Upper lobe of left lung (tissue), 6 donors: ENCODE results near the gene CCNI. TPM values are rescaled to one million over a fixed set of nuclear protein-coding genes. Genes with fewer than 3 reads are reported as not detected.
"Not testable (repeated sequence)": the region's sequence is repeated elsewhere in the genome, so short reads cannot be mapped to it uniquely, and the experiment has no call there.

Experiments
- ATAC-seq, 2 donors: fragments of 200-7000 bp; cut with Tn5 transposase; one replicate each; pipeline ENCODE4 v1.9.1; 2022; ENCODE audit warnings: mild to moderate bottlenecking in 2 of 2, moderate library complexity in 2 of 2; ENCODE audit not compliant: low FRiP score in 2 of 2
- DNase-seq, 2 donors: peaks; one replicate each; pipeline ENCODE4 v3.0.0-alpha.2; 2019 to 2020
- H3K27ac ChIP-seq, 4 donors: fragments of 200-600 bp; sonication (generic); one replicate each; pipeline ENCODE4 v1.5.1; 2016 to 2019
- H3K27me3 ChIP-seq, 4 donors: fragments of 200-600 bp; sonication (generic); one replicate each; pipeline ENCODE4 v1.5.1; 2017 to 2019
- H3K36me3 ChIP-seq, 4 donors: fragments of 200-600 bp; sonication (generic); one replicate each; pipeline ENCODE4 v1.5.1; 2016 to 2019
- H3K4me1 ChIP-seq, 4 donors: fragments of 200-600 bp; sonication (generic); one replicate each; pipeline ENCODE4 v1.5.1; 2018 to 2019
- H3K4me3 ChIP-seq, 4 donors: fragments of 200-600 bp; sonication (generic); one replicate each; pipeline ENCODE4 v1.5.1; 2017 to 2019; ENCODE audit warnings: mild to moderate bottlenecking in 2 of 4, moderate library complexity in 1 of 4
- H3K9me3 ChIP-seq, 4 donors: fragments of 200-600 bp; sonication (generic); one replicate each; pipeline ENCODE4 v1.5.1; 2018 to 2019
- EP300 ChIP-seq, 4 donors: sonication (generic); formaldehyde crosslinking; IDR thresholded peaks; one replicate each; pipeline ENCODE4 v1.5.1; 2017; ENCODE audit warnings: antibody characterized with exemption in 4 of 4, control low read depth in 2 of 4
- POLR2A ChIP-seq, 4 donors: fragments of 450-650 bp; IDR thresholded peaks; one replicate each; pipeline ENCODE4 v1.5.1; 2016 to 2017; ENCODE audit warnings: antibody characterized with exemption in 4 of 4, mild to moderate bottlenecking in 2 of 4
- POLR2AphosphoS5 ChIP-seq, 2 donors: sonication (generic); formaldehyde crosslinking; IDR thresholded peaks; one replicate each; pipeline ENCODE4 v1.5.1; 2017; ENCODE audit warnings: antibody characterized with exemption in 2 of 2
- WGBS, 2 donors: methylation state at CpG; one replicate each; pipeline ENCODE4 v1.1.5; 2017 to 2018; 5-methylcytosine and 5-hydroxymethylcytosine counted together
- total RNA-seq, 6 donors: library from RNA; depleted of rRNA in 4 of 6; stranded (reverse); fragments of >200 nt in 4 of 6; gene quantifications; one replicate each; pipeline versions ENCODE4 v1.1.0 to v1.2.1, GENCODE V29; 2016 to 2021
- TF ChIP-seq, protein P1 (sequence below), 6 experiments: fragments of 450-650 bp in 4 of 6; fragments of 200-600 bp in 2 of 6; sonication (generic) in 2 of 6; IDR thresholded peaks; one replicate each; pipeline ENCODE4 v1.5.1; 2016 to 2019; ENCODE audit warnings: antibody characterized with exemption in 6 of 6
- donor health status: DM: no; HTN: no; CAD: no; lungs with moderate emphysema.
- donor health status: DM: no; HTN: yes; CAD: no; lungs with severe emphysema.

CCNI gene
- total RNA-seq, 6 donors from 2014 or later = 132 to 305 (median 216) TPM

DNA sequence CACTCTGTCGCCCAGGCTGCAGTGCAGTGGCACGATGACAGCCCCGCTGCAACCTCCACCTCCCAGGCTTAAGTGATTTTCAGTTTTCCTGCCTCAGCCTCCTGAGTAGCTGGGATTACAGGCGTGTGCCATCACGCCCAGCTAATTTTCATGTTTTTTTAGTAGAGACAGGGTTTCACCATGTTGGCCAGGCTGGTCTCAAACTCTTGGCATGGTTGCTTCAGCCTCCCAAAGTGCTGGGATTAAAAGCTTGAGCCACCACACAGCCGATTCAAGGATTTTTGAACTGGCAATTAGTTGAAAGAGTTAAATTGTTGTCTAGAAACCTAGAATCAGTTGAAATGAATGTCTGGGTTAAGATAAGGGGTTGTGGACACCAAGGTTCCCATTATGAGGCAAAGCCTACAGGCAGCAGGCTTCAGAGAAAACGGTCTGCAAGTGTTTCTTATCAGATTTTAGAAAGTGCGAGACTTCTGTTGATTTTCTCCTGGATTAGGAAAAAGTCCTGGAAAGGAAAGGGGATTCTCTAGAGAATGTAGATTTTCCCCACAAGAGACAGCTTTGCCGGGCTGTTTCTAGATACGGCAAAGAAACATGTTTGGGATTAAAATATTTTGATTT lies 8.3 kb upstream of the CCNI start:
- Histone ChIP-seq H3K36me3 (no peaks in the 10 kb centered on the region), H3K27ac (no peak overlapping the region), H3K4me1 (no peaks in the 10 kb centered on the region), H3K27me3 (no peaks in the 10 kb centered on the region), H3K9me3 (no peaks in the 10 kb centered on the region), H3K4me3 (no peak overlapping the region)
- DNase-seq = no peak
- 90 to 94% methylated on average over 10 of the region's 10 CpGs for WGBS, 2 donors
- TF ChIP-seq, protein P1, sequence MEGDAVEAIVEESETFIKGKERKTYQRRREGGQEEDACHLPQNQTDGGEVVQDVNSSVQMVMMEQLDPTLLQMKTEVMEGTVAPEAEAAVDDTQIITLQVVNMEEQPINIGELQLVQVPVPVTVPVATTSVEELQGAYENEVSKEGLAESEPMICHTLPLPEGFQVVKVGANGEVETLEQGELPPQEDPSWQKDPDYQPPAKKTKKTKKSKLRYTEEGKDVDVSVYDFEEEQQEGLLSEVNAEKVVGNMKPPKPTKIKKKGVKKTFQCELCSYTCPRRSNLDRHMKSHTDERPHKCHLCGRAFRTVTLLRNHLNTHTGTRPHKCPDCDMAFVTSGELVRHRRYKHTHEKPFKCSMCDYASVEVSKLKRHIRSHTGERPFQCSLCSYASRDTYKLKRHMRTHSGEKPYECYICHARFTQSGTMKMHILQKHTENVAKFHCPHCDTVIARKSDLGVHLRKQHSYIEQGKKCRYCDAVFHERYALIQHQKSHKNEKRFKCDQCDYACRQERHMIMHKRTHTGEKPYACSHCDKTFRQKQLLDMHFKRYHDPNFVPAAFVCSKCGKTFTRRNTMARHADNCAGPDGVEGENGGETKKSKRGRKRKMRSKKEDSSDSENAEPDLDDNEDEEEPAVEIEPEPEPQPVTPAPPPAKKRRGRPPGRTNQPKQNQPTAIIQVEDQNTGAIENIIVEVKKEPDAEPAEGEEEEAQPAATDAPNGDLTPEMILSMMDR (IDR thresholded peaks at IDR 0.05) = no peak
- TF ChIP-seq POLR2A (IDR thresholded peaks at IDR 0.05) = no peak
- TF ChIP-seq EP300 (IDR thresholded peaks at IDR 0.05) = no peak
- TF ChIP-seq POLR2AphosphoS5 (IDR thresholded peaks at IDR 0.05) = no peak
- no peak for ATAC-seq

DNA sequence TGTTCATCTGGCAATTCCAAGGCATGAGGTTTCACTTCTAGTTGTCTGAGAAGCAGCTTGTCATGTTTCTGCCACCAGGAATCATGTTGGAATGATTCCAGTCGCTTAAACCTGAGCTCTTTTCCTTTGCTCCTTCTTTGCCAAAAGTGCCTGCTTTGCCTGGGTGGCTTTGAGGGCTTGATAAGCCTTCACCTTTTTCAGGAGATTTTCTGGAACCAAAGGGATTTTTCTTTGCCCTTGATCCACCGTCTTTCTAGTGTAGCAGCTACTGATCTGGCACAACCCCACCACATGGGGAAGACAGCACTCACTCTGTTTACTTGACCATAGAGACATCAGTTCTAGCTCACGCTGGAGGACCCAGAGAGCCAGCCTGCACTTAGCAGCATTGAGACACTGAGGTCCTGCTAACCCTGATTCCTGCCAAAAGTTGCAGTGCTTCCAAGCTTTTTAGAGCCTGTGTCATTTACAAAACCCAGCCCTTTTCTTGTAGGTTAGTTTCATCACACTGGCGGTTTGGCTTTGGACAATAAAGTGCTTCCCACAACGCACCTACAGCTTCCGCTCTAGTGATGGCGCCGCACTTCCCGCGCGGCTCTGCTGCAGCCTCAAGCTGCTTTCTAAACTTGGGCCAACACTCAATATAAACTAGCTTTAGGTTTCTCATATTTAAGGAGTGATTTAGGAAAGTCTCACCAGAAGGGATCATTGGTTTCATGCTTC lies 7.3 kb upstream of the CCNI start:
- no peaks in the 10 kb centered on the region for H3K9me3 ChIP-seq
- ATAC-seq (no peak), DNase-seq (peak in 1 of 2 donors; percentile 25)
- H3K27me3 ChIP-seq = no peaks in the 10 kb centered on the region
- no peaks in the 10 kb centered on the region for H3K36me3 ChIP-seq
- H3K4me3 ChIP-seq = no peak overlapping the region
- H3K27ac ChIP-seq = no peak overlapping the region
- WGBS, 2 donors = 89 to 92% methylated on average over 11 of the region's 11 CpGs
- no peaks in the 10 kb centered on the region for H3K4me1 ChIP-seq
- TF ChIP-seq POLR2A (IDR thresholded peaks at IDR 0.05) (no peak), EP300 (IDR thresholded peaks at IDR 0.05) (no peak), POLR2AphosphoS5 (IDR thresholded peaks at IDR 0.05) (no peak)
- TF ChIP-seq, protein P1 (IDR thresholded peaks at IDR 0.05) = no peak

DNA sequence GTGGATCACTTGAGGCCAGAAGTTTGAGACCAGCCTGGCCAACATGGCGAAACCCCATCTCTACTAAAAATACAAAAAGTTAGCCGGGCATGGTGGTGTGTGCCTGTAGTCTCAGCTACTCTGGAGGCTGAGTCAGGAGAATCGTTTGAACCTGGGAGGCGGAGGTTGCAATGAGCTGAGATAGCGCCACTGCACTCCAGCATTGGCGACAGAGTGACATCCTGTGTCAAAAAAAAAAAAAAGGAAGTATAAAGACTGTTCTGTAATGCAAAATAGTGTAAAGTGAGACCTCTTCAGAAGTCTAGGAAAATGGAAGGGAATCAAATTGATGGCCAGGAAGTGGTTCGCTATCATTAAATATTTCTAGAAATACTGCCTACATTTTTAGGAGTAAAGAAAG lies 5.0 kb upstream of the CCNI start:
- not testable (repeated sequence) for H3K27me3 ChIP-seq, H3K4me1 ChIP-seq, H3K4me3 ChIP-seq, H3K9me3 ChIP-seq, DNase-seq, H3K36me3 ChIP-seq, ATAC-seq, H3K27ac ChIP-seq
- WGBS, 2 donors = 75 to 76% methylated on average over 7 of the region's 7 CpGs

DNA sequence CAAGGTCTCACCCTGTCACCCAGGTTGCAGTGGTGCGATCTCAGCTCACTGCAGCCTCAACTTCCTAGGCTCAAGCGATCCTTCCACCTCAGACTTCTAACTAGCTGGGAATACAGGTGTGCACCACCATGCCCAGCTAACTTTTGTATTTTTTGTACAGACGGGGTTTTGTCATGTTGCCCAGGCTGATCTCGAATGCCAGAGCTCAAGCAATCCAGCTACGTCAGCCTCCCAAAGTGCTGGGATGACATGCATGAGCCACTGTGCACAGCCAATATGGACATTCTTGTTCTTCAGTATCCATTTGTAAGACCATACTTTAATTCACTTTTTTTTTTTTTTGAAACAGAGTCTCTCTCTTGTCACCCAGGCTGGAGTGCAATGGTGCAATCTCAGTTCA lies 3.5 kb upstream of the CCNI start:
- DNase-seq = no peak
- Histone ChIP-seq H3K36me3 (no peaks in the 10 kb centered on the region), H3K4me1 (peaks cover 3 to 9% (median 8%) of the 10 kb centered on the region in 4 donors), H3K27ac (no peak overlapping the region), H3K4me3 (no peak overlapping the region), H3K27me3 (no peaks in the 10 kb centered on the region), H3K9me3 (no peaks in the 10 kb centered on the region)
- no peak for ATAC-seq
- 93% methylated on average over 5 of the region's 5 CpGs for WGBS, 2 donors
- TF ChIP-seq, protein P1 (IDR thresholded peaks at IDR 0.05) = no peak
- TF ChIP-seq EP300 (IDR thresholded peaks at IDR 0.05) (no peak), POLR2AphosphoS5 (IDR thresholded peaks at IDR 0.05) (no peak), POLR2A (IDR thresholded peaks at IDR 0.05) (no peak)

DNA sequence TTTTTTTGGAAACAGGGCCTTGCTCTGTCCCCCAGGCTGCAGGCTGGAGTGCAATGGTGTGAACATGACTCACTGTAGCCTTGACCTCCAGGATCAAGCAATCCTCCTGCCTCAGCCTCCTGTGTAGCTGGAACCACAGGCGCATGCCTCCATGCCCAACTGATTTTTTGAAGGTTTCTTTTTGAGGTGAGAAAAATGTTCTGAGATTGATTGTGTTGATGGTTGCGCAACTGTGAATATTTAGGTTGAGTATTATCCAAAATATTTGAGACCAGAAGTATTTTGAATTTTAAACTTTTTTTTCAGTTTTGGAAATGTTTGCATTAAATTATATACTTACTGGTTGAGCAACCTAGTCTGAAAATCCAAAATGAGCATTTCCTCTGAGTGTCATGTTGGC lies 2.6 kb upstream of the CCNI start:
- H3K4me3 ChIP-seq = no peak overlapping the region
- no peaks in the 10 kb centered on the region for H3K27me3 ChIP-seq
- H3K4me1 ChIP-seq = peaks cover 8 to 18% (median 14%) of the 10 kb centered on the region in 4 donors
- WGBS, 2 donors = 100% methylated on average over 2 of the region's 2 CpGs
- DNase-seq (no peak), ATAC-seq (no peak)
- H3K27ac ChIP-seq = no peak overlapping the region
- H3K9me3 ChIP-seq = no peaks in the 10 kb centered on the region
- no peak for TF ChIP-seq POLR2AphosphoS5 (IDR thresholded peaks at IDR 0.05)
- H3K36me3 ChIP-seq = no peaks in the 10 kb centered on the region
